ENCODE measurements around the gene CYP2A13. TPM values are rescaled to one million over a fixed set of nuclear protein-coding genes. Genes with fewer than 3 reads are reported as not detected.
"Not testable (repeated sequence)": the region's sequence is repeated elsewhere in the genome, so short reads cannot be mapped to it uniquely, and the experiment has no call there.

CYP2A13 gene, protein sequence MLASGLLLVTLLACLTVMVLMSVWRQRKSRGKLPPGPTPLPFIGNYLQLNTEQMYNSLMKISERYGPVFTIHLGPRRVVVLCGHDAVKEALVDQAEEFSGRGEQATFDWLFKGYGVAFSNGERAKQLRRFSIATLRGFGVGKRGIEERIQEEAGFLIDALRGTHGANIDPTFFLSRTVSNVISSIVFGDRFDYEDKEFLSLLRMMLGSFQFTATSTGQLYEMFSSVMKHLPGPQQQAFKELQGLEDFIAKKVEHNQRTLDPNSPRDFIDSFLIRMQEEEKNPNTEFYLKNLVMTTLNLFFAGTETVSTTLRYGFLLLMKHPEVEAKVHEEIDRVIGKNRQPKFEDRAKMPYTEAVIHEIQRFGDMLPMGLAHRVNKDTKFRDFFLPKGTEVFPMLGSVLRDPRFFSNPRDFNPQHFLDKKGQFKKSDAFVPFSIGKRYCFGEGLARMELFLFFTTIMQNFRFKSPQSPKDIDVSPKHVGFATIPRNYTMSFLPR
- not detected for total RNA-seq

DNA sequence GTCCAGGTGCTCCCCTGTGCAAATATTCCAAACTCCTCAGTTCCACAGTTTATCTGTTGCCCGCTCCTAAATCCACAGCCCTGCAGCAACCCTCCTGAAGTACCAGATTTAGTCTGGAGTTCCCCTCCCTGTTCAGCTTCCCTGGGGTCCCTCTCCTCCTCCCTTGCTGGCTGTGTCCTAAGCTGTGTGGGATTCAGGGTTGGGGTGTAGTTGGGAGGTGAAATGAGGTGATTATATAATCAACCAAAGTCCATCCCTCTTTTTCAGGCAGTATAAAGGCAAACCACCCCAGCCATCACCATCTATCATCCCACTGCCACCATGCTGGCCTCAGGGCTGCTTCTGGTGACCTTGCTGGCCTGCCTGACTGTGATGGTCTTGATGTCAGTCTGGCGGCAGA, at the start of gene CYP2A13:
Gene CYP2A13 (plus strand): TSS at position 301 of the 400 bp plus-strand sequence. CDS start 21 bp downstream, at position 322.
- no peak for DNase-seq (ENCODE audit: low spot score in 2 of 2)
- WGBS, result 73% methylated on average over 1 of the region's 2 CpGs
- TF ChIP-seq EP300 (IDR thresholded peaks at IDR 0.05) (no peak), POLR2A (IDR thresholded peaks at IDR 0.05) (no peak), POLR2AphosphoS5 (IDR thresholded peaks at IDR 0.05) (no peak)
- TF ChIP-seq, protein P1, sequence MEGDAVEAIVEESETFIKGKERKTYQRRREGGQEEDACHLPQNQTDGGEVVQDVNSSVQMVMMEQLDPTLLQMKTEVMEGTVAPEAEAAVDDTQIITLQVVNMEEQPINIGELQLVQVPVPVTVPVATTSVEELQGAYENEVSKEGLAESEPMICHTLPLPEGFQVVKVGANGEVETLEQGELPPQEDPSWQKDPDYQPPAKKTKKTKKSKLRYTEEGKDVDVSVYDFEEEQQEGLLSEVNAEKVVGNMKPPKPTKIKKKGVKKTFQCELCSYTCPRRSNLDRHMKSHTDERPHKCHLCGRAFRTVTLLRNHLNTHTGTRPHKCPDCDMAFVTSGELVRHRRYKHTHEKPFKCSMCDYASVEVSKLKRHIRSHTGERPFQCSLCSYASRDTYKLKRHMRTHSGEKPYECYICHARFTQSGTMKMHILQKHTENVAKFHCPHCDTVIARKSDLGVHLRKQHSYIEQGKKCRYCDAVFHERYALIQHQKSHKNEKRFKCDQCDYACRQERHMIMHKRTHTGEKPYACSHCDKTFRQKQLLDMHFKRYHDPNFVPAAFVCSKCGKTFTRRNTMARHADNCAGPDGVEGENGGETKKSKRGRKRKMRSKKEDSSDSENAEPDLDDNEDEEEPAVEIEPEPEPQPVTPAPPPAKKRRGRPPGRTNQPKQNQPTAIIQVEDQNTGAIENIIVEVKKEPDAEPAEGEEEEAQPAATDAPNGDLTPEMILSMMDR (IDR thresholded peaks at IDR 0.05), result no peak

DNA sequence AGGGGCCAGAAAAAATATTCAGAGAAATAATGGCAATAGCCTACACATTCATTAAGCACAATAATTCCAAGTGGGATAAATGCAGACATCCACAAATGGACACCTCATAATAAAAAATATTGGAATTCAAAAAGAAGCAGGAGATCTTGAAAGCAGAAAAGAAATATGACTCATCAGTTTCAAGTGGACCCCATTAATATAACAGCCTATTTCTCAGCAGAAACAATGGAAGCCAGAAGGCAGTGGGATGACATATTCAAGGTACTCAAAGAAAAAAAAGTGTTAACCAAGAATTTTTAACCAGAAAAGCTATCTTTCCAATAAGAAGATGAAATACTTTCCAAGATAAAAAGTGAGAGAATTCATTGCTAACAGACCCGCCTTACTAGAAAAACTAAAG, 48.4 kb upstream of the CYP2A13 start:
- H3K27ac ChIP-seq, result no peak overlapping the region
- WGBS, result 75% methylated on average over 1 of the region's 1 CpG
- no peaks in the 10 kb centered on the region for H3K27me3 ChIP-seq
- H3K4me1 ChIP-seq, result no peaks in the 10 kb centered on the region
- no peak for DNase-seq (ENCODE audit: low spot score in 2 of 2)
- no peak for TF ChIP-seq EP300 (IDR thresholded peaks at IDR 0.05)
- TF ChIP-seq, protein P1 (IDR thresholded peaks at IDR 0.05), result no peak
- TF ChIP-seq POLR2AphosphoS5 (IDR thresholded peaks at IDR 0.05), result no peak
- TF ChIP-seq POLR2A (IDR thresholded peaks at IDR 0.05), result no peak
- H3K9me3 ChIP-seq, result no peaks in the 10 kb centered on the region
- H3K4me3 ChIP-seq, result no peak overlapping the region
- no peaks in the 10 kb centered on the region for H3K36me3 ChIP-seq

More for the DNA sequence above, at the start of gene CYP2A13:
- H3K9me3 ChIP-seq, result no peaks in the 10 kb centered on the region
- no peaks in the 10 kb centered on the region for H3K36me3 ChIP-seq
- H3K27ac ChIP-seq, result no peak within 1 kb of the TSS
- H3K4me1 ChIP-seq, result no peaks in the 10 kb centered on the region
- peaks cover 41% of the 10 kb centered on the region for H3K27me3 ChIP-seq
- no peak within 1 kb of the TSS for H3K4me3 ChIP-seq

DNA sequence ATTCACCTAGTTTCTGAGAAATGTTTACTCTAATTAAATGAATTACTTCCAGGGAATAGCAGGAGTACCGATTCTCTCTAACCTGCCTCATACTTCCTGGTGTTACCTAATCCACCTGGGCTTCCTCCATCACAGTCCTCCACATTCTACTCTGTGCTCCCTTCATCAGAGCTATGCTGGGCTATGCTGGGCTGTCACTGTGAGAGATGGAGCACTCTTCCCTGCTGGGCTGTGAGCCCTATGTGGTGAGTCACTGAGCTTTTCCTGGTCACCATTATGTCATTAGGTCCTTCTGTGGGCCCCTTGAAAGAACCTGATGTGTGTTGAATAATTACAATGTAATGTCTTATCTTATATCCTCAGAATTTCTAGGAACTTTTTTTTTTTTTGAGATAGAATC, 43.2 kb upstream of the CYP2A13 start:
- not testable (repeated sequence) for H3K4me3 ChIP-seq, H3K27me3 ChIP-seq

DNA sequence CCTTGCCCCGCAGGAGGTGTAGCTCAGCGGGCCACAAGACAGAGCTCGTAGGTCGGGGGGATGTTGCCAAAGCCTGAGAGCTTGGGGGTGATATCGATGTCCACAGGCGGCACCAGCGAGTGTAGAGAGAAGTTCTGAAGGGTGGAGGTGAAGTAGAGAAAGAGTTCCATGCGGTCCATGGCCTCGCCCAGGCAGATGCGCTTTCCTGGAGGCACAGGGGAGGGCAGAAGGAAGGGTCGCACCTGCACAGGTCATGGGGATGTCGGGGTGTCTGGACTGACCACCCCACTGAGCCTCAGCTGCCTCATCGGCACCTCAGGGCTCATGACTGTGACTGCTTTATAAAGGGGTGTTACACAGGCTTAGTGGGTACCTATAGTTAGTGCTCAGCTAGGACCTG, 37.8 kb upstream of the CYP2A13 start:
- no peak overlapping the region for H3K27ac ChIP-seq
- H3K9me3 ChIP-seq, result no peaks in the 10 kb centered on the region
- no peaks in the 10 kb centered on the region for H3K4me1 ChIP-seq
- no peak for DNase-seq (ENCODE audit: low spot score in 2 of 2)
- no peaks in the 10 kb centered on the region for H3K36me3 ChIP-seq
- no peak overlapping the region for H3K4me3 ChIP-seq
- no peak for TF ChIP-seq POLR2AphosphoS5 (IDR thresholded peaks at IDR 0.05)
- TF ChIP-seq, protein P1 (IDR thresholded peaks at IDR 0.05), result no peak
- peaks cover 10% of the 10 kb centered on the region for H3K27me3 ChIP-seq
- 79% methylated on average over 13 of the region's 13 CpGs for WGBS

More for the DNA sequence above, 43.2 kb upstream of the CYP2A13 start:
- not testable (repeated sequence) for H3K27ac ChIP-seq; H3K4me1 ChIP-seq; DNase-seq (ENCODE audit: low spot score in 2 of 2); H3K9me3 ChIP-seq; H3K36me3 ChIP-seq
- WGBS, result 73% methylated on average over 1 of the region's 1 CpG

DNA sequence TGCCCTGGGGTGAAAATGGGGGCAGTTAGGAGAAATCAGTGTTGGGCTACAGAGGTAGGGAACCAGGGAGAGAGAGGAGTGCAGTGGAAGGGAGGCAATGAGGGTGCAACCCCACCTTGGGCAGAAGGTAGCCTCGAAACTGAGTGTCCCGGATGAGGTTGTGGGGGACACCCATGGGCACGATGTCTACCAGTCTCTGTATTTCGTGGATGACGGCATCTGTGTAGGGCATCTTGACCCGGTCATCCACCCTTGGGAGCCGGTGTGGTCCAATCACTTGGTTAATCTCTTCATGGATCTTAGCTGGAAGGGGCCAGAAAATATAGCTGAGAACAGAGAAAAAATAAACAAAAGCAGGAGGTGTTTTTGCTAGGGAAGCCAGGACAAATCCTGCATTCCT, 36.1 kb upstream of the CYP2A13 start:
- 82% methylated on average over 7 of the region's 7 CpGs for WGBS
- not testable (repeated sequence) for H3K36me3 ChIP-seq; DNase-seq (ENCODE audit: low spot score in 2 of 2); H3K9me3 ChIP-seq; H3K27ac ChIP-seq; H3K4me1 ChIP-seq; H3K4me3 ChIP-seq
- peaks cover 17% of the 10 kb centered on the region for H3K27me3 ChIP-seq

DNA sequence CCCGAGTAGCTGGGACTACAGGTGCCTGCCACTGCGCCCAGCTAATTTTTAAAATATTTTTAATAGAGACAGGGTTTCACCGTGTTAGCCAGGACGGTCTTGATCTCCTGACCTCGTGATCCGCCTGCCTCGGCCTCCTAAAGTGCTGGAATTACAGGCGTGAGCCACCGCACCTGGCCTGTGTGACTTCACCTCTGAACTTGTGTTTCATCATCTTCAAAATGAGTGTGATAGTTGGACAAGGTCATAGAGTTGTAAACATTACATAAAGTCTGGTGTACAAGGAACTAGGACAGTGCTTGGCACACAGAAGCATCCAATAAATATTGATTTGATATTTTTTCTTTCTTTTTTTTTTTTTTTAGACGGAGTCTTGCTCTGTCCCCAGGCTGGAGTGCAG, 34.9 kb upstream of the CYP2A13 start:
- H3K9me3 ChIP-seq; H3K4me3 ChIP-seq; H3K4me1 ChIP-seq; DNase-seq (ENCODE audit: low spot score in 2 of 2); H3K36me3 ChIP-seq; H3K27ac ChIP-seq: not testable (repeated sequence)
- WGBS, result 89% methylated on average over 10 of the region's 10 CpGs
- H3K27me3 ChIP-seq, result peaks cover 23% of the 10 kb centered on the region
